HL-60 (cell line): ENCODE results near the gene GPR62.
A peak's percentile ranks its signal among the peaks of the same experiment; 100 is the strongest.

ENCODE experiments used
- DNase-seq, 2 experiments: peaks; one replicate each; pipeline ENCODE4 v3.0.0-alpha.2; 2010 to 2020; ENCODE audit warnings: low read depth in 1 of 2, low spot score in 1 of 2
- H3K27ac ChIP-seq: fragments of 250-450 bp; sonication (Bioruptor Pico); replicated peaks from 2 replicates; pipeline ENCODE4 v1.5.1; 2020; ENCODE audit warnings: mild to moderate bottlenecking, moderate library complexity
- H3K27me3 ChIP-seq: fragments of 250-450 bp; sonication (Bioruptor Pico); 2 replicates; pipeline ENCODE4 v1.5.1; 2021; ENCODE audit warnings: mild to moderate bottlenecking, moderate library complexity; ENCODE audit not compliant: insufficient read depth, poor library complexity, severe bottlenecking
- H3K4me3 ChIP-seq: replicated peaks from 2 replicates; pipeline ENCODE4 v1.5.1; 2011; ENCODE audit warnings: mild to moderate bottlenecking, control low read depth, low read length; ENCODE audit not compliant: insufficient read depth
- CTCF ChIP-seq: IDR thresholded peaks from one replicate; pipeline ENCODE4 v1.5.1; 2011; ENCODE audit warnings: low read length, control low read depth, inconsistent platforms; ENCODE audit not compliant: insufficient read depth
- GABPA ChIP-seq: IDR thresholded peaks from 2 replicates; pipeline ENCODE4 v1.6.1; 2012; ENCODE audit warnings: low read depth
- POLR2AphosphoS5 ChIP-seq: IDR thresholded peaks from 2 replicates; pipeline ENCODE4 v1.6.1; 2012; ENCODE audit warnings: low read depth
- REST ChIP-seq: IDR thresholded peaks from 2 replicates; pipeline ENCODE4 v1.6.1; 2012; ENCODE audit warnings: low read depth; ENCODE audit not compliant: insufficient replicate concordance
- SPI1 ChIP-seq: IDR thresholded peaks from 2 replicates; pipeline ENCODE4 v1.6.1; 2012; ENCODE audit warnings: low read depth, mild to moderate bottlenecking, borderline replicate concordance

GPR62 gene

DNA sequence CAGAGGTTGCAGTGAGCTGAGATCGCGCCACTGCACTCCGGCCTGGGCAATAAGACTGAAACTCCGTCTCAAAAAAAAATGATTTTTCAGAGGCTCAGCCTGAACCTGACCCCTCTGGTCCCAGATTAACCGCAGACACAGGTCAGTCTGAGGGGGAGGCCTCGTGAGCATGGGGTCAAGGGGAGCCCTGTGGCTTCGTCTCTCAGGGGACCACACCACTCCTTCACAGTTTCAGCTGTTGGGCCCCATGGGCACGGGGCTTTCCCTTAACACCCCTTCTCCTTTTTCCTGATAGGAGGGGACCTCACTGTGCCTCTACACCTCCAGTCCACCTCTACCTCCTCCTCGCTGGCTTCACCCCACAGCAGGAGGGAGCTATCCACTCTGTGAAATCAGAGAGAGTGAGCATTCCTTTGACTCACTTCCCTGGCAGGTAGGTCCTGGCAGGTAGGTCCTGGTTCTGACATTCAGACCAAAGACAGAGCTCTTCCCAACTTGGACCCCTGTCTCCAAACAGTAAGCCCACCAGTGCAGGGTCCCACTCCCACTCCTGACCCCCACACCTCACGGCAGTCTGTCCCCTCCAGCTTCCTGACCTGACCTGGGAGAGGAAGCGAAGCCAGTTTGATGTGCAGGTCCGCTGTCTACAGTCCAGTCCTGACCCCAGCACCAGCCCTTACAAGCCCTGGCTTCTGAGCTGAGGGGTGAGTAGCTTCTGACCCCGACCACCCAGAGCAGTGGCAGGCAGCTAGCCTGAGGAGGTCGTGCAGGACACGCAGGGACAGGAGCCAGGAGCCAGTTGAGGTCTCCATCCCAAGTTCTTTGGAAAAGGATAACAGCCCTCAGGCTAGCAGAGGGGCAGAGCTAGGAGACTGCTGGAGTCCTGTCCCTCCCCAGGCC lies 22.5 kb upstream of the GPR62 start:
- no peaks in the 10 kb centered on the region for H3K27me3 ChIP-seq
- TF ChIP-seq CTCF (no peak), REST (no peak), GABPA (no peak), SPI1 (no peak), POLR2AphosphoS5 (no peak)
- no peak for DNase-seq
- H3K27ac ChIP-seq, result no peak overlapping the region
- H3K4me3 ChIP-seq, result no peak overlapping the region

- TF ChIP-seq GABPA, result no peak
- TF ChIP-seq CTCF, result no peak
- no peak for TF ChIP-seq SPI1
- no peak for TF ChIP-seq REST
- TF ChIP-seq POLR2AphosphoS5, result no peak
- no peaks in the 10 kb centered on the region for H3K27me3 ChIP-seq
- no peak overlapping the region for H3K4me3 ChIP-seq
- no peak overlapping the region for H3K27ac ChIP-seq
- no peak for DNase-seq
Observed at GRCh38 chr3:51933471-51934138, 21.6 kb upstream of the GPR62 start.

GRCh38 chr3:51934139-51934850 lies 20.9 kb upstream of the GPR62 start:
- DNase-seq, result no peak
- TF ChIP-seq REST (peak; percentile 89), POLR2AphosphoS5 (no peak)
- Histone ChIP-seq H3K27me3 (no peaks in the 10 kb centered on the region), H3K4me3 (no peak overlapping the region), H3K27ac (no peak overlapping the region)
